ENCODE data around the gene P3H1.

- TF ChIP-seq CTCF (conservative IDR thresholded peaks at IDR 0.05) (no peak), ZFX (IDR thresholded peaks at IDR 0.05) (no peak)
Observed at GRCh38 chr1:42793824-42794223, 27.0 kb upstream of the P3H1 start.
